GM18505 (cell line): Measurements from ENCODE around the gene RHOV.

Experiments used
- ATAC-seq: cut with Tn5 transposase; IDR thresholded peaks from one replicate; pipeline ENCODE4 v1.9.1; 2021; ENCODE audit not compliant: unreplicated experiment
- POLR2A ChIP-seq: IDR thresholded peaks from 4 replicates; pipeline ENCODE4 v1.6.1; 2011; ENCODE audit warnings: borderline replicate concordance; ENCODE audit not compliant: insufficient read depth, insufficient read length; ENCODE audit errors: extremely low read depth

RHOV gene

DNA sequence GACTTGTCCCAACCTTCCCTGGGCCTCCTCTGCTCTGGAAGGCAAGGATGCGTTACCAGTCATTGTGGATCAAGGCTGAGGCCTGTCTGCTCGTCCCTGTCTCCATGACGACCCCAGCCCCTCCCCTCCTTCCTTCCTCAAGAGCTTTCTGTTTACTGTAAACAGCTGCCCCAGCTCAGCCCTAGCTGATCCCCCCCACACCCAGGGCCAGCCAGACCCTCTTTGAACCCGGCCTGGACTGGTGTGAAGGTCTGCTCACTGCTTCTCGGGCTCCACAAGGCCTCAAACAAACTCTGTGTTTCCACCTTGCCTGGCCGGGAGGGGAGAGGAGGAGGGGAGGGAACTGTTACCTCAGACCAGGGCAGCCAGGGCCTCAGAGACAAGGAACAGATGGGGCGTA, 37.1 kb upstream of the RHOV start:
- ATAC-seq, result no peak
- TF ChIP-seq POLR2A, result no peak

DNA sequence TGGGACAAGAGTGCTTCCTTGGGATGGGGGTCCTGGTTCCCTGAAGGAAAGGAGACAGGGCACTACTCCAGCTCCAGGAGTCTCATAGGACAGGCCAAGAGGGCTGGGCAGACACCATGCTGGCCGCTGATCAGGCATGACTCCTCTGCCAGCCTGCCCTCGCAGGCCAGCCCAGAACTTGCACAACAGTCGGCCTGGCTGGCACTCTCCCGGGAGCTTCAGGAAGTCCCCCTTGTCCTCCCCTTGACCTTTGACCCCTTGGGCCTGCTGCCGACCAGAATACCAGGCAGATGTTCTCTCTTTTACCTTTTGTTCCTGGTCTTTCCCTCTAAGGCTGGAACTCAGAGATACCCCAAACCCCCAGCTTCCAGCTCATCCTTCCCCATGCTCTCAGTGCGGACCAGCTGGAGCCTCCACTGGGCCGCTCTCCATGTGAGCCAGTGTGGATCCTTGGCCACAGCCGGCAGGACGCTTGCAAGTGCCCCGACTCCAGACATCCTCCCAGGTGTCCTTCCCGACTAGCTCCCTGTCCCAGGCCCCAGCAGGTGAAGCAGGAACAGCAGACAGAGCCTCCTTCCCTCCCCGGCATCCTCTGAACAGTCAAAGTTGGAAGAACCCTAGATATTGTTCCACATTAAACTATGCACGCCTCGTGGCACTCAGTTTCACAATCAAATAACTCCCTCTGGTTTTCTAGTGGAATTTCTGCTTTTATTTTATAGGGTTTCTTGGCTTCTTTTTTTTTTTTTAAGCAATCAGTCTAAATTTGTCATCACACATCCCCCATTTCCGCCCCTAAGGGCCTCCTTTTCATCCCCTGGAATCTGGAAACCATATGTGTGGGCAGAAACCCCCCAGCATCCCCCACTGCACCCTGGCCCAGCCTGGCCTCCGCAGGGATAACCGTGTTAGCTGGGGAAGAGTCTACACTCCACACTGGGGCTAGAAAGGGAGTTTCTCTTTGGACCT, 35.9 kb upstream of the RHOV start:
- TF ChIP-seq POLR2A, result no peak
- ATAC-seq, result no peak

DNA sequence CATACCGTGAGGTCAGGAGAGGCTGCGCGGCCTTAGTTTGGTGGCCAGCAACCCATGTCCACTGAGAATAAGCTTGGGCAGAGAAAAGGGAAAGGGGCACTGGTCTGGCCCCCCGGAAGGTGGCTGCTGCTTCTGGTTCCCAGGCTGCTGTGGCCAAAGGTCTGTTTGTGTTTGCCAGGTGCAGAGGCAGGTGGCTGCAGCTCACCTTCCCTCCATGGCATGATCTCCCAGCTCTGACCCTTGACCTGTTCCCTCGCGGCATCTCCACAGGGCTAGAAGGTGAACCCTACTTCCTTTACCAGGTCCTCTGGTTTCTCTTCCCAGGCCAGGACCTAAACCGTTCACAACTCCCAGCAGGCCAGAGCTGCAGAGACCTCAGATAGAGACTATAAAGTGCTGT, 34.1 kb upstream of the RHOV start:
- TF ChIP-seq POLR2A, result no peak
- ATAC-seq, result no peak

DNA sequence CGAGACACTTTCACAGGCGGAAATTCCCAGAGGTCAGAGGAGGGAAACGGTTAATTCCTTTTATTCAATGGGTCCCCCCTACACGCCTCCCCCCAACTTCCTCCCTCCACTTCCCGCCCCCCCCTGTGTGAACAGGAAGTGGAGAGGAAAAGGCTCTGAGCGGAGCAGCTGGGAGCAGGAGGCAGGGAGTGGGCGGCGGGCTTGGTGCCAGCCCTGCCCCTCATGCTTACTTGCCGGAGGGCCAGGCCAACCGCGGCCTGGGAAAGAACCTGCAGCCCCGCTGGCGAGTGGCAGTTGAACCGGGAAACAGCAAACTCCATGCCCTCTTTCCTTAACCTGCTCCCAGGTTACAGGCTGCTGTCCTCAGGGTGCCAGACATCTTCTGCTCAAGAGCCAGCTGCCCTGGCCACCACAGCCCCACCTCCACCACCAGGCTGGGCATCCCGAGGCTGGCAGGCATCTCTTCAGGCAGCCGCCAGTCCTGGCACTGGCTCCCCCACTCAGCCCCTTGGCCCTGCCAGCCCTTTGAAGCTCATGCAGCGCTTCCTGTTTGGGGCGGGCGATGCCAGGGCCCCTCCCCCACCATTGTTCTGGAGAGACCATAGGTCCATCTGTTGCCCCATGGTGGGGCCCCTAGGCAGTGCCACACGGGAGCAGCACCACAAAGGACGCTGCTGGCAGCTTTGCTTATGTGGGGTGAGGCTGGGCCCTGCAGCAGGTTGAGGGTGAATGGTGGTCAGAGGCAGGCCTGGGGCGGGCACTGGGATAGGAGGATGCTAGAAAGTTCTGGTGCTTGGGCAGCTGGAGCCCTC, 33.2 kb upstream of the RHOV start:
- no peak for ATAC-seq
- no peak for TF ChIP-seq POLR2A

DNA sequence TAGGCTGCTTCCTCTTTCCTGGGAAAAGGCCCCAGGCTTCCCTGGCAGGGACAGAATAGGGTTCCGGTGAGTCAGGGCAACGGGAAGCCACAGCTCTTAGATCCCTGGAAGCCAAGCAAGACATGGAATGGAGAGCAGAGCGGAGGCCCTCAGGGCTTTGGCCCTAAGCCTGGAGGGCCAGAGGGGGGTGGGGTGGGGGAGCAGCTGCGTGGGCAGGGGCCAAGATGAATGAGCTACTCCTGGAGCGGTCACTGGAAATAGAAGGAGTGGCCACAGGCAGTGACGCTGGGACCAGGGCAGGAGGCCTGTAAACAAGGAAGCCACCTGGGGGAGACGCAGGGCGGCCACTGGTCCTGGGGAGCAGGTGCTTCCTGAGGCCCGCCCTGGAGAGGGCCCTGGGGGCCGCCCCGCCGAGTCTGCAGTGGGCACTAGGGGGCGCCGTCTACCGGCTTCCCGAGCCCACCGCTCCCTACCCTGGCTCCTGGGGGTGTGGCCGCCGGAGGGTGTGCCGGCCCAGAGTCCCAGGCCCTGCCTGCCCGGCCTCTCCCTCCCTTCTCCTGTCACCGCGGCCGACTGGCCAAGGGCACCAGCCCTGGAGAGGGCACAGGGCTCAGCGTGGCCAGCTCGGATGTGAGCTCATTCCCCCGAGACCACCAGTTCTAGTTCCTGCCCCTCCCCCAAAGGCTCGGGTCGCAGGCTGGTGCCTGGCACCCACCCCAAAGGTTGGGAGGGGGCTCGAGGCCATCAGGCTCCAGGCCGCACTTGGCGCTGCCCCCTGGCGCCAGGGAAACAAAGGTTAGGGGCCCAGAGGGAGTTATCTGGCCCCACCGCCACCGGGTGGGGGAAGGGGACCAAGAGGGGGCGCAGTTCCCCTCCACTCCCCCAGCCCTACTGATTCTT, 32.3 kb upstream of the RHOV start:
- peak; percentile 62 for ATAC-seq
- peak; percentile 26 for TF ChIP-seq POLR2A

DNA sequence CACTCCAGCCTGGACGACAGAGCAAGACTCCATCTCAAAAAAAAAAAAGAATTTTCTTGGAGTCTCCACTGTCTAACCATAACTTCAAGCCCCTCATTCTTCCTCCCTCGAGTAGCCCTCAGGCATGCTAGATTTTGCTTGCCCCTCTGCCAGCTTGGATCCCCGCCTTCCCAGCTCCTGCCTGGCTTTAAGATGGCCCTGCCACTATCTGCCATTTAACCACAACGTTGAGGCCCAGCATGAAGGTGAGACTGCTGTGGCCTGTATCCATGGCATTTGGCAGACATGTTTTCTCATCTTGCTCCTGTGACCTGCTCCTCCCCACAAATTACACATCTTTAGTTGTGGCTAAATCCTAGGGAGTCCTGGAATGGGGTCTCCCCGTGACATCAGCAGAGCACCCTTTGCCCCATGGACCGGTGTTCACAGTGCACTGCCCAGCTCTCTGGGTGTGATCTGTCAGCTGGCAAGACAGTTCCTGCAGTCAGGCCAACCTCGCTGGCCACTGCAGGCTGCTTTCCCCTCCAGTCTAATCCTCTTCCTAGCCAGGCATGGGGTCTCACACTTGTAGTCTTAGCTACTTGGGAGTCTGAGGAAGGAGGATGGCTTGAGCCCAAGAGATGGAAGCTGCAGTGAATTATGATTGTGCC, 30.6 kb upstream of the RHOV start:
- no peak for ATAC-seq
- TF ChIP-seq POLR2A, result no peak

DNA sequence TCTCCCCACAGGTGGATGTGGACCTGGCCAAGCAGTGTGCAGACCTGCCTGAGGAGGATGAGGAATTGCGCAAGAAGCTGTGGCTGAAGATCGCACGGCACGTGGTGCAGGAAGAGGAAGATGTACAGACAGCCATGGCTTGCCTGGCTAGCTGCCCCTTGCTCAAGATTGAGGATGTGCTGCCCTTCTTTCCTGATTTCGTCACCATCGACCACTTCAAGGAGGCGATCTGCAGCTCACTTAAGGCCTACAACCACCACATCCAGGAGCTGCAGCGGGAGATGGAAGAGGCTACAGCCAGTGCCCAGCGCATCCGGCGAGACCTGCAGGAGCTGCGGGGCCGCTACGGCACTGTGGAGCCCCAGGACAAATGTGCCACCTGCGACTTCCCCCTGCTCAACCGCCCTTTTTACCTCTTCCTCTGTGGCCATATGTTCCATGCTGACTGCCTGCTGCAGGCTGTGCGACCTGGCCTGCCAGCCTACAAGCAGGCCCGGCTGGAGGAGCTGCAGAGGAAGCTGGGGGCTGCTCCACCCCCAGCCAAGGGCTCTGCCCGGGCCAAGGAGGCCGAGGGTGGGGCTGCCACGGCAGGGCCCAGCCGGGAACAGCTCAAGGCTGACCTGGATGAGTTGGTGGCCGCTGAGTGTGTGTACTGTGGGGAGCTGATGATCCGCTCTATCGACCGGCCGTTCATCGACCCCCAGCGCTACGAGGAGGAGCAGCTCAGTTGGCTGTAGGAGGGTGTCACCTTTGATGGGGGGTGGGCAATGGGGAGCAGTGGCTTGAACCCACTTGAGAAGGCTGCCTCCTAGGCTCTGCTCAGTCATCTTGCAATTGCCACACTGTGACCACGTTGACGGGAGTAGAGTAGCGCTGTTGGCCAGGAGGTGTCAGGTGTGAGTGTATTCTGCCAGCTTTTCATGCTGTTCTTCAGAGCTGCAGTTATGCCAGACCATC, 28.8 kb upstream of the RHOV start:
- no peak for ATAC-seq
- TF ChIP-seq POLR2A, result no peak

DNA sequence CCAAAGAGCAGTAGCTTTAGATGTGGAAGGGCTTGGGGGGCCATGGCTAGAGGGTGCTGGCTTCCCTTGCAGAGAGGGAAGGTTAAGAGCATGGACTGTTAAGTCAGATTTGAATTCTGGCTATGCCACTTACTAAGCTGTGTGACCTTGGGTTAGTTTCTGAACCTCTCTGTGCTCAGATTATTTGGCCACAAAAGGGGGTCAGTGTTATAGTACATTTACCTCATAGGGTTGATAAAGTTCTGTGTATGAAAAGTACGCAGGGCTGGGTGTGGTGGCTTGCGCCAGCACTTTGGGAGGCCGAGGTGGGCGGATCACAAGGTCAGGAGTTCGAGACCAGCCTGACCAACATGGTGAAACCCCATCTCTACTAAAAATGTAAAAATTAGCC, 27.0 kb upstream of the RHOV start:
- ATAC-seq, result no peak
- TF ChIP-seq POLR2A, result no peak

DNA sequence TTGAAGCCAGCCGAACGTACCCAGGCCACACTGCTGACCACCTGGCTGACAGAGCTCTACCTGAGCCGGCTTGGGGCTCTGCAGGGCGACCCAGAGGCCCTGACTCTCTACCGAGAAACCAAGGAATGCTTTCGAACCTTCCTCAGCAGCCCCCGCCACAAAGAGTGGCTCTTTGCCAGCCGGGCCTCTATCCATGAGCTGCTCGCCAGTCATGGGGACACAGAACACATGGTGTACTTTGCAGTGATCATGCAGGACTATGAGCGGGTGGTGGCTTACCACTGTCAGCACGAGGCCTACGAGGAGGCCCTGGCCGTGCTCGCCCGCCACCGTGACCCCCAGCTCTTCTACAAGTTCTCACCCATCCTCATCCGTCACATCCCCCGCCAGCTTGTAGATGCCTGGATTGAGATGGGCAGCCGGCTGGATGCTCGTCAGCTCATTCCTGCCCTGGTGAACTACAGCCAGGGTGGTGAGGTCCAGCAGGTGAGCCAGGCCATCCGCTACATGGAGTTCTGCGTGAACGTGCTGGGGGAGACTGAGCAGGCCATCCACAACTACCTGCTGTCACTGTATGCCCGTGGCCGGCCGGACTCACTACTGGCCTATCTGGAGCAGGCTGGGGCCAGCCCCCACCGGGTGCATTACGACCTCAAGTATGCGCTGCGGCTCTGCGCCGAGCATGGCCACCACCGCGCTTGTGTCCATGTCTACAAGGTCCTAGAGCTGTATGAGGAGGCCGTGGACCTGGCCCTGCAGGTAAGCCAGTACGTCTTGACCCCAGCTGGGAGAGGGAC, 26.4 kb upstream of the RHOV start:
- ATAC-seq, result no peak
- TF ChIP-seq POLR2A, result no peak

DNA sequence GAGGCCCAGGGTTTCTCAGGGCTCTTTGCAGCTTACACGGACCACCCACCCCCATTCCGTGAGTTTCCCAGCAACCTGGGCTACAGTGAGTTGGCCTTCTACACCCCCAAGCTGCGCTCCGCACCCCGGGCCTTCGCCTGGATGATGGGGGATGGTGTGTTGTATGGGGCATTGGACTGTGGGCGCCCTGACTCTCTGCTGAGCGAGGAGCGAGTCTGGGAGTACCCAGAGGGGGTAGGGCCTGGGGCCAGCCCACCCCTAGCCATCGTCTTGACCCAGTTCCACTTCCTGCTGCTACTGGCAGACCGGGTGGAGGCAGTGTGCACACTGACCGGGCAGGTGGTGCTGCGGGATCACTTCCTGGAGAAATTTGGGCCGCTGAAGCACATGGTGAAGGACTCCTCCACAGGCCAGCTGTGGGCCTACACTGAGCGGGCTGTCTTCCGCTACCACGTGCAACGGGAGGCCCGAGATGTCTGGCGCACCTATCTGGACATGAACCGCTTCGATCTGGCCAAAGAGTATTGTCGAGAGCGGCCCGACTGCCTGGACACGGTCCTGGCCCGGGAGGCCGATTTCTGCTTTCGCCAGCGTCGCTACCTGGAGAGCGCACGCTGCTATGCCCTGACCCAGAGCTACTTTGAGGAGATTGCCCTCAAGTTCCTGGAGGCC, 25.6 kb upstream of the RHOV start:
- TF ChIP-seq POLR2A, result no peak

More for the DNA sequence above, 25.6 kb upstream of the RHOV start:
- ATAC-seq, result no peak
